HepG2 (cell line): ENCODE measurements around the gene CIROP. TPM values are rescaled to one million over a fixed set of nuclear protein-coding genes. Genes with fewer than 3 reads are reported as not detected.
A peak's percentile ranks its signal among the peaks of the same experiment; 100 is the strongest.

Source experiments
- ARID3A ChIP-seq: IDR thresholded peaks from 2 replicates; pipeline ENCODE4 v1.6.1; 2012; ENCODE audit warnings: low read depth, low read length, improper control_type of control experiment
- DMAP1 ChIP-seq: IDR thresholded peaks from 2 replicates; pipeline ENCODE4 v1.6.1; 2016
- DNMT1 ChIP-seq: sonication (generic); formaldehyde crosslinking; IDR thresholded peaks from 2 replicates; pipeline ENCODE4 v1.5.1; 2020; ENCODE audit warnings: mild to moderate bottlenecking, missing genetic modification reagents
- FOXO1 ChIP-seq: sonication (generic); formaldehyde crosslinking; IDR thresholded peaks from 2 replicates; pipeline ENCODE4 v1.4.0; 2020; ENCODE audit warnings: missing genetic modification reagents
- KDM5A ChIP-seq: fragments of 200-600 bp; sonication (generic); IDR thresholded peaks from 2 replicates; pipeline ENCODE4 v1.7.0; 2018; ENCODE audit warnings: antibody characterized with exemption, mild to moderate bottlenecking, low read length, borderline replicate concordance
- KLF11 ChIP-seq: IDR thresholded peaks from 2 replicates; pipeline ENCODE4 v1.6.1; 2016; ENCODE audit warnings: missing compliant biosample characterization
- MBNL3 ChIP-seq: fragments of 250-450 bp; sonication (Bioruptor Pico); conservative IDR thresholded peaks from 2 replicates; pipeline ENCODE4 v1.8.0; 2022; ENCODE audit warnings: mild to moderate bottlenecking, inconsistent platforms
- NCOA5 ChIP-seq: sonication (generic); formaldehyde crosslinking; IDR thresholded peaks from 2 replicates; pipeline ENCODE4 v1.4.0; 2020; ENCODE audit warnings: missing genetic modification reagents
- NFATC3 ChIP-seq: sonication (generic); formaldehyde crosslinking; IDR thresholded peaks from 2 replicates; pipeline ENCODE4 v1.5.1; 2020; ENCODE audit warnings: mild to moderate bottlenecking, missing genetic modification reagents
- PRDM10 ChIP-seq: sonication (generic); formaldehyde crosslinking; IDR thresholded peaks from 2 replicates; pipeline ENCODE4 v1.4.0; 2020; ENCODE audit warnings: low read depth, missing genetic modification reagents
- SETDB1 ChIP-seq: sonication (generic); formaldehyde crosslinking; IDR thresholded peaks from 2 replicates; pipeline ENCODE4 v1.5.1; 2020; ENCODE audit warnings: missing genetic modification reagents, mild to moderate bottlenecking, borderline replicate concordance
- SNAPC2 ChIP-seq: sonication (generic); formaldehyde crosslinking; IDR thresholded peaks from 2 replicates; pipeline ENCODE4 v1.8.1; 2022; ENCODE audit warnings: mild to moderate bottlenecking, missing genetic modification reagents
- TBX2 ChIP-seq: sonication (generic); formaldehyde crosslinking; IDR thresholded peaks from 2 replicates; pipeline ENCODE4 v1.5.0; 2020; ENCODE audit warnings: missing genetic modification reagents, mild to moderate bottlenecking, borderline replicate concordance
- ZBTB44 ChIP-seq: sonication (generic); formaldehyde crosslinking; IDR thresholded peaks from 2 replicates; pipeline ENCODE4 v1.4.0; 2020; ENCODE audit warnings: missing genetic modification reagents
- ZNF33B ChIP-seq: sonication (generic); formaldehyde crosslinking; IDR thresholded peaks from 2 replicates; pipeline ENCODE4 v1.5.1; 2020; ENCODE audit warnings: mild to moderate bottlenecking, missing genetic modification reagents
- ZNF776 ChIP-seq: sonication (generic); formaldehyde crosslinking; IDR thresholded peaks from 2 replicates; pipeline ENCODE4 v1.4.0; 2020; ENCODE audit warnings: mild to moderate bottlenecking, missing genetic modification reagents
- ZSCAN5A ChIP-seq: sonication (generic); formaldehyde crosslinking; IDR thresholded peaks from 2 replicates; pipeline ENCODE4 v1.8.0; 2022; ENCODE audit warnings: mild to moderate bottlenecking, missing genetic modification reagents, borderline replicate concordance
- ZUFSP ChIP-seq: sonication (generic); formaldehyde crosslinking; IDR thresholded peaks from 2 replicates; pipeline ENCODE4 v1.9.0; 2021; ENCODE audit warnings: missing genetic modification reagents, mild to moderate bottlenecking, borderline replicate concordance
- polyA plus RNA-seq, 8 experiments: library from polyadenylated mRNA; depleted of rRNA in 3 of 8; stranded (reverse) in 7 of 8; unstranded in 1 of 8; fragments of >200 nt; fragmentation: Illumina TruSeq in 4 of 8; extraction: Trizol in 4 of 8; gene quantifications; 2 replicates each; pipeline versions ENCODE4 v1.2.1 to v1.2.3, GENCODE V29; 2011 to 2016; ENCODE audit warnings: low read depth in 4 of 8, missing spikeins in 1 of 8, mixed read lengths in 1 of 8; ENCODE audit not compliant: insufficient read depth in 1 of 8
- total RNA-seq, 5 experiments: library from RNA; depleted of rRNA; stranded (reverse); fragments of >200 nt; fragmentation: Illumina TruSeq; extraction: Trizol; gene quantifications; 2 replicates each; pipeline ENCODE4 v1.2.3, GENCODE V29; 2016; ENCODE audit warnings: low read depth in 1 of 5

CIROP gene
- total and polyA plus RNA-seq, 2 of the 13 experiments (the other 11 are each of a cell fraction or from before 2014, with no cell fraction given) = 0.07 TPM; not detected in 1

GRCh38 chr14:23057757-23058653, 46.8 kb downstream of the CIROP start (continued):
- TF ChIP-seq PRDM10 (CRISPR knock-in tag) = peak; percentile 23; the same call in 1 of the 2 replicates
- TF ChIP-seq ZNF776 (CRISPR knock-in tag) = peak; percentile 51
- peak; percentile 32; the same call in 1 of the 2 replicates for TF ChIP-seq NFATC3 (CRISPR knock-in tag)
- TF ChIP-seq TBX2 (CRISPR knock-in tag) = peak; percentile 70; the same call in 1 of the 2 replicates
- TF ChIP-seq ARID3A = no peak
- TF ChIP-seq FOXO1 = peak; percentile 62
- peak; percentile 32; the same call in 1 of the 2 replicates for TF ChIP-seq KDM5A
- TF ChIP-seq ZBTB44 (CRISPR knock-in tag) = no peak
- no peak for TF ChIP-seq MBNL3 (CRISPR knock-in tag)
- 0 out of 2 replicates have a peak, but pooled peaks have one; percentile 68 for TF ChIP-seq ZSCAN5A (CRISPR knock-in tag)
- TF ChIP-seq DMAP1 (CRISPR knock-in tag) = peak; percentile 30; the same call in 1 of the 2 replicates
- TF ChIP-seq SNAPC2 (CRISPR knock-in tag) = peak; percentile 62; the same call in 1 of the 2 replicates
- TF ChIP-seq KLF11 (CRISPR knock-in tag) = peak; percentile 38; the same call in 1 of the 2 replicates
- TF ChIP-seq ZUFSP (CRISPR knock-in tag) = no peak
- no peak for TF ChIP-seq SETDB1
- TF ChIP-seq NCOA5 = no peak; the same call in 1 of the 2 replicates
- TF ChIP-seq ZNF33B (CRISPR knock-in tag) = no peak
- TF ChIP-seq DNMT1 (CRISPR knock-in tag) = peak; percentile 92
